HG02763 (cell line): ENCODE data around the gene RPL35.

ENCODE experiments used
- ATAC-seq: cut with Tn5 transposase; IDR thresholded peaks from one replicate; pipeline ENCODE4 v1.9.1; 2021; ENCODE audit warnings: mild to moderate bottlenecking, moderate library complexity; ENCODE audit not compliant: unreplicated experiment

Gene RPL35

DNA sequence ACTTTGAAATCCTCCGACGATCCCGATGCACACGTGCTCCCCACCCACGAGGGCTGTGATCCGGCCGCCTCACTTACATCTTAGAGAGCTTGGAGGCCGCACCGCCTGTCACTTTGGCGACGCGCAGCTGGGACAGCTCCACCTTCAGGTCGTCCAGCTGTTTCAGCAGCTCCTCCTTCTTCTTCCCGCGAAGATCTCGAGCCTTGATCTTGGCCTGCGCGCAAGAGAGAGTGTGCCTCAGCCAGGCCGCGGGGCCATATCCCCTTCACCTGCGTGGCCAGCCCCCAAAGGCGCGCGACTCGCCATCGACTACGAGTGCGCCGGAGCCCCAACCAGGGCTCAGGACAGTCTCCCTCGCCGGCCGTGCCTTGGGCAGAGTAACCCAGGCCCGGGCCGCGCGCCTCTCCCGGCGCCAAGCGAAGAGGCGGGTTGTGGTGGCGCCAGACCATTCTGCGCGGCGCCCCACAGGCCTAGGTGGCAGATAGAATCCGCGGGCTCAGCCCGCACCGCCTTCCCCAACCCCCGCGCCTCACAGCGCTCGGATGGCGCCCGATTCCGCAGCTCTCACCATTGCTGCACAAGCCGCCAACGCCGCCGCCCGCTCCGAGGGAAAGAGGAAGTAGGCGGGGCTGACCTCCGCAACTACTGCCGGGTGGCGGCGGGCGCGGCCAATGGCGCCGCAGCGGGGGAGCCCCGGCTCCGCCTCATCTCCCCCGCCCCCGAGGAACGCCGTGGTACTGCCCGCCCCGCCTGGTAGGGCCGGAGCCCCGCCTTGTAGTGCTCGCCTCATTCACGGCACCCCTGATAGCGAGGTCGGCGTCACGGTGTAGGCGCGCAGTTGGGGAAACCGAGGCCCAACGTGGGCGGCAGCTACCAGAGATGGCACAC, at the start of gene RPL35, which contains the start of gene ARPC5L:
Gene RPL35 (minus strand): TSS at position 616 of the 888 bp plus-strand sequence. CDS start 45 bp downstream, at position 571.
Gene ARPC5L (plus strand): TSS at position 789 of the 888 bp plus-strand sequence. CDS start 7,161 bp downstream, outside the sequence.
- peak; percentile 82 for ATAC-seq

GRCh38 chr9:124908098-124908497, 46.3 kb upstream of the RPL35 start:
- no peak for ATAC-seq

- no peak for ATAC-seq
Measured at GRCh38 chr9:124906966-124907365, 45.2 kb upstream of the RPL35 start.

GRCh38 chr9:124899845-124900244, 38.1 kb upstream of the RPL35 start:
- no peak for ATAC-seq

DNA sequence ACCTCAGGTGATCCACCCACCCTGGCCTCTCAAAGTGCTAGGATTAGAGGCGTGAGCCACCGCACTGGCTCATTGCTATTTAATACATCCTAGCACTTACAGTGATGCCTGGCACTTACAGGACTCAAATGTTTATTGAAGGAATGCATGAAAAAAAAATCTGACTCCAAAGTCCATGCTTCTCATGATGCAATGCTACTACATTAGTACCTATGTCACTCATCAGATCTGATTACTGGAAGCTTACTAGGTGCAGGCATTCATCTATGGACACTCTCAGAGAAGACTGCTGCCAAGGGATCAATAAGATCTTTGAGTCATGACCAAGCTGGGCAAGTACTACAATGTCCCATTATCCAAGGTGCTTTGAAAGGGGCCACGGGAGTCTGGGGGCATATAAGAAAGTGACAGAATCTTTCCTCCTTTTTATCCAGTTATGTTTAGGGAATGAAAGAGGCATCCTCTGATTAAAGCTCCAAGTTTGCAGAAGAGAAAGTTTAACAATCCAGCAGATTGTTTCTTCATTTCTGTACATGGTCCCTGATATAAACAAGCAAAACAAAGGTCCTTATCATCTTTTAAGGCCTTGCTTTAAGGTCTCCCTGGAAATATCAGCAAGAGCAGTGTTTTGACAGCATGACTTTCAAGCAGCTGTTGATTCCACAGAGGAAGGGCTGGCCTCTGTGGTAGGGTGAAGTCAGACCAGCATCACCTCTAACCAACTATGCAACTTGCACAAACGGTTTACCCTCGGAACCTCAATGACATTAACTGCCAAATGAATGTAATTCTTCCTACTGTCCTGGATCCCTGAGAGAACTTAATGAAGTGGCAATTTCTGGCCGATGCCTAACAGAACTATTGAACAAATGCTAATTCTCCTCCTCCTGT, 36.1 kb upstream of the RPL35 start:
- no peak for ATAC-seq

DNA sequence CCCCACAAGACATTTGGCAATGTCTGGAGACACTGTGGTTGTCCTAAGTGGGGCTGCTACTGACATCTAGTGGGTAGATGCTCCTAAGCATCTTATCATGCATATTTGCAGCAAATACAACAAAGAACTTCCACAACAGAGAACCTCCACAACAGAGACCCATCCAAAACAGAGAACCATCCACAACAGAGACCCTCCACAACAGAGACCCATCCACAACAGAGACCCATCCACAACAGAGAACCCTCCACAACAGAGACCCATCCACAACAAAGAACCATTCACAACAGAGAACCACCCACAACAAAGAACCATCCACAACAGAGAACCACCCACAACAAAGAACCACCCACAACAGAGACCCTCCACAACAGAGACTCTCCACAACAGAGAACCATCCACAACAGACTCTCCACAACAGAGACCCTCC, 33.0 kb upstream of the RPL35 start:
- ATAC-seq = no peak

- no peak for ATAC-seq
Measured at GRCh38 chr9:124894035-124894740, 32.4 kb upstream of the RPL35 start.

- ATAC-seq = no peak
Measured at GRCh38 chr9:124890179-124890578, 28.4 kb upstream of the RPL35 start.

GRCh38 chr9:124889006-124889405, 27.2 kb upstream of the RPL35 start:
- ATAC-seq = no peak

- no peak for ATAC-seq
Measured at GRCh38 chr9:124887832-124888231, 26.1 kb upstream of the RPL35 start.

GRCh38 chr9:124886866-124887492, 25.2 kb upstream of the RPL35 start:
- ATAC-seq = no peak

DNA sequence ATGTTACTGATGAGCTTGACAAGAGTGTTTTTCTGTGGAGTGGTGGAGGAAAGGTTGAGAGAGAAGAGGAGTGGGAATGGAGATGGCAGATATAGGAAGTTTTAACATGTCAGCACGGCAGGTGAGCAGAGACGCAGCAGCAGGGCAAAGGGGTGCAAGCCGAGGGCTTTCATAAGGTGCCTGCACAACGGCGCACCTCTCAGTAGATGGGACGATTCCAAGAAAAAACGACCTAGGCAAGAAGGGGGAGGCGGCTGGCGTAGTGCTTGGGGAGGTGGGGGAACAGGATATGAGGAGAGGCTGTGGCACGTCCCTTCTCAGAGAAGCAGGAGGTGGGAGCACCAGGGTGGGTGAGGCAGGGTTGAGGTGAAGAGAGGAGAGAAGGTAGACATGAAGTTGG, 24.7 kb upstream of the RPL35 start:
- no peak for ATAC-seq

GRCh38 chr9:124885551-124885950, 23.8 kb upstream of the RPL35 start:
- no peak for ATAC-seq

GRCh38 chr9:124884376-124884775, 22.6 kb upstream of the RPL35 start:
- ATAC-seq = no peak

- no peak for ATAC-seq
Measured at GRCh38 chr9:124882231-124882630, 20.5 kb upstream of the RPL35 start.

DNA sequence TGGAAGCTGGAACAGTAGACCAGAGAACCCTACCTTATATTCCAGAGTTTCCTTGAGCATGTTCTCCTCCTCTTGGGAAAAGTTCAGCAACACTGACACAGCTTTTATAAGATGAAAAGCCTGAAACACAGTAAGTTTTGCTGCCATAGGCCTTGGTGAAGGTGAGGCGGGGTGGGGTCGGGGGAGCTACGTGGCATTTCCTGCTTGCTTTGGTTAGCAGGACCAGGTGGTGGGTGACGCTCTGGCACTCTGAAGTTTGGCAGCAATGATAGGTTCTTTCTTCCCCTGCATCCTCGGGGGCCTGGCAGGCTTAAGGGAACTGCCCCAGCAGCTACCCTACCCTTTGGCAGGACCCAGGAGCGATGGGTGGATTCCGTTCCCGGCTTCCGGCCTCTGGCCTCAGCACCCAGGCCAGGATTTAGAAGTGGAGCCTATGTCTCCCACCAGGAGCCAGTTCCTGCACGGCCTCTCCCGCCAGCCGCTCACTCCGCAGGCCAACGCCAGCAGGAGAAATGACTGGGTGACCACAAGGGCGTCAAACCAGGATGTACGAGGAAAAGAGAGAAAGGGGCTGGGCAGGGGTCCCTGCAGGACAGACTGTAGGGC, 19.5 kb upstream of the RPL35 start:
- ATAC-seq = no peak

DNA sequence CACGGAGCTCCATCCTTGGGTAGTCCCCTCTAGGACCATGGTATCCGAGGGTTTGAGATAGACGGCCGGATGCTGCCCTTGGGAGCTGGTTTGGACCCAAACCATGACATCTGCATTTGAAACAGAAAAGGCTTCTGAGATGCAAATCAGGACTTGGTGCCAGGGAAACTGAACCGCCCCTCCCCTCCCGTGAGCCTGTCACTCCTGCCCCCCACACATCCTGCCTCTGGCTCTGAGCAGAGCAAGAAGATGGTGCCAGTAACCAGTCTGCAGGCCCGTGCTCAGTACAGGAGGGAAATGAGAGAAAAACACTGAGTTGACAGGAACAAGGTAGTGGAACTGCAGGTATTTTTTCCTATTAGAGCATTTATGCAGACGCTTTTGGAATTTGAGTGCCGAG, 18.7 kb upstream of the RPL35 start:
- ATAC-seq = no peak

DNA sequence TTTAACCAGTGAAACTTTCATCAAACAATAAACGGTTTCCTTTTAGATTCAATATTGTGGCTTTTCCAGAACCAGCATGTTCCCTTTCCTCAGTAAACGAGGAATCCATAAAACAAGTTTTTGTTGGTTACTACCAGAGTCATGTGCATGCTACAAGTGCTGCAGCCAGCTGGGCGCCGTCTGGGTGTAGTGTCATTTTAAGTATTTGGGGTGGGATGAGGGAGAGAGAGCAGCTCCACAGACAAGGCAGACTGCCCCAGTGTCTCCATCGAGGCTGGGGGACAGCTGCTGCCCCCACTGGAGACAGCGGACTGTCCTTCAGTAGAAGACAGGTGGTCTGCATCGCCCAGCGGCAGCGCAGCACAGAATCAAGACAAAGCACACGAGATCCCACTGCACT, 17.5 kb upstream of the RPL35 start:
- no peak for ATAC-seq

DNA sequence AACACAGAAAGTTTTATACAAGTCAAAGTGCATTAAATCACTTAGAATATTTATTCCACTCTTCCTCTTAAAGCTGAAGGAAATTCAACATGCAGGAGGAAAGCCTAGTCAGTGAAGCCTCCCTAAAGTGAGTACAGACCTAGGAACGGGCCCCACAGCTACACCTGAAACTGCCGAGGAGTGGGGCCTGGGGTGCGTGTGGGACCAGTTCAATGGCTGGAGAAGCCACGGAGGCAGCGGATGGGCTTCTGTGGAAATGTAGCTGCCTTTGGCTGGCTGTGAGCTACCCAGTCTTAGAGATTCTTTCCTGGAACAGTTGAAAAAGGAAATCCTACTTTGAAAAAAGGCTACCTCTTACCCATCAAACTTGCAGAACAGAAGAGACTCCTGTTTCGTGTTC, 16.8 kb upstream of the RPL35 start:
- ATAC-seq = no peak

GRCh38 chr9:124878021-124878420, 16.3 kb upstream of the RPL35 start:
- no peak for ATAC-seq
